Kidney epithelial cell (primary cell): ENCODE results near the gene CTAGE4. TPM values are rescaled to one million over a fixed set of nuclear protein-coding genes. Genes with fewer than 3 reads are reported as not detected.

ENCODE experiments used
- total RNA-seq: library from RNA; depleted of rRNA; stranded (reverse); fragments of >200 nt; gene quantifications from 2 replicates; pipeline ENCODE4 v1.2.3, GENCODE V29; 2015

CTAGE4 gene
- total RNA-seq, 1 donor from 2014 or later, result 4.3 TPM

Other genes starting within 250 kb of the CTAGE4 start
- not detected in 2 replicates for gene OR2F2, start 248.2 kb upstream of the CTAGE4 start, total RNA-seq
- 0.13 TPM in 1 of 2 replicates, not detected in the other for gene OR2F1, start 228.6 kb upstream of the CTAGE4 start, total RNA-seq
- gene OR6B1, start 183.1 kb upstream of the CTAGE4 start, total RNA-seq, result not detected in 2 replicates
- gene OR2A5, start 134.5 kb upstream of the CTAGE4 start, total RNA-seq, result not detected in 2 replicates
- gene OR2A25, start 113.7 kb upstream of the CTAGE4 start, total RNA-seq, result not detected in 2 replicates
- not detected in 2 replicates for gene OR2A12, start 97.2 kb upstream of the CTAGE4 start, total RNA-seq
- gene OR2A2, start 73.9 kb upstream of the CTAGE4 start, total RNA-seq, result not detected in 2 replicates
- gene OR2A14, start 60.3 kb upstream of the CTAGE4 start, total RNA-seq, result not detected in 2 replicates
- gene ARHGEF35, start 12.4 kb downstream of the CTAGE4 start, total RNA-seq, result 9.0 and 11.5 TPM in 2 replicates
- 0.07 and 0.08 TPM in 2 replicates for gene OR2A42, start 56.1 kb downstream of the CTAGE4 start, total RNA-seq
- 2.8 and 3.0 TPM in 2 replicates for gene OR2A7, start 81.3 kb downstream of the CTAGE4 start, total RNA-seq
- gene CTAGE8, start 85.8 kb downstream of the CTAGE4 start, total RNA-seq, result 1.6 and 1.9 TPM in 2 replicates
- gene OR2A1, start 129.0 kb downstream of the CTAGE4 start, total RNA-seq, result under 0.01 TPM in 1 of 2 replicates, not detected in the other
- 22.6 and 25.1 TPM in 2 replicates for gene ARHGEF5, start 171.9 kb downstream of the CTAGE4 start, total RNA-seq
- not detected in 2 replicates for gene NOBOX, start 220.2 kb downstream of the CTAGE4 start, total RNA-seq